Neural progenitor cell (in vitro differentiated cells): ENCODE data around the gene ACBD6. TPM values are rescaled to one million over a fixed set of nuclear protein-coding genes. Genes with fewer than 3 reads are reported as not detected.

ENCODE experiments used
- DNase-seq: peaks from one replicate; pipeline ENCODE4 v3.0.0-alpha.2; 2016; ENCODE audit warnings: low spot score
- H2AFZ ChIP-seq: fragments of 200-600 bp; sonication (generic); replicated peaks from 2 replicates; pipeline ENCODE4 v1.6.1; 2016; ENCODE audit warnings: antibody characterized with exemption
- H3F3A ChIP-seq: fragments of 200-600 bp; sonication (generic); 2 replicates; pipeline ENCODE4 v1.6.1; 2016; ENCODE audit warnings: antibody characterized with exemption, low read depth
- H3K27ac ChIP-seq: fragments of 200-600 bp; sonication (generic); 2 replicates; pipeline ENCODE4 v1.5.1; 2016; ENCODE audit warnings: mild to moderate bottlenecking
- H3K27me3 ChIP-seq: fragments of 200-600 bp; sonication (generic); 2 replicates; pipeline ENCODE4 v1.6.1; 2016; ENCODE audit warnings: mild to moderate bottlenecking, moderate library complexity
- H3K36me3 ChIP-seq: fragments of 200-600 bp; sonication (generic); 2 replicates; pipeline ENCODE4 v1.5.1; 2016
- H3K4me1 ChIP-seq: fragments of 200-600 bp; sonication (generic); 2 replicates; pipeline ENCODE4 v1.6.1; 2016; ENCODE audit warnings: mixed run types
- H3K4me2 ChIP-seq: fragments of 200-600 bp; sonication (generic); 2 replicates; pipeline ENCODE4 v1.6.1; 2016
- H3K4me3 ChIP-seq: fragments of 200-600 bp; sonication (generic); 2 replicates; pipeline ENCODE4 v1.5.1; 2016
- H3K79me2 ChIP-seq: fragments of 200-600 bp; sonication (generic); 2 replicates; pipeline ENCODE4 v1.6.1; 2016; ENCODE audit warnings: low read depth
- H3K9ac ChIP-seq: fragments of 200-600 bp; sonication (generic); 2 replicates; pipeline ENCODE4 v1.6.1; 2016
- H3K9me3 ChIP-seq: fragments of 200-600 bp; sonication (generic); 2 replicates; pipeline ENCODE4 v1.5.1; 2016; ENCODE audit warnings: low read depth
- H4K20me1 ChIP-seq: fragments of 200-600 bp; sonication (generic); 2 replicates; pipeline ENCODE4 v1.6.1; 2016; ENCODE audit warnings: low read depth
- H3K27ac Mint-ChIP-seq: 3 replicates; pipeline ENCODE4 v1.8.0; 2021; ENCODE audit warnings: mixed read lengths
- H3K27me3 Mint-ChIP-seq: 2 replicates; pipeline ENCODE4 v1.8.0; 2022; ENCODE audit warnings: low read depth, mild to moderate bottlenecking, inconsistent platforms, moderate library complexity, mixed read lengths; ENCODE audit not compliant: insufficient read depth
- H3K36me3 Mint-ChIP-seq: 3 replicates; pipeline ENCODE4 v1.8.0; 2021; ENCODE audit warnings: mixed read lengths
- H3K4me1 Mint-ChIP-seq: 3 replicates; pipeline ENCODE4 v1.8.0; 2021; ENCODE audit warnings: mixed read lengths
- H3K4me3 Mint-ChIP-seq: 3 replicates; pipeline ENCODE4 v1.8.0; 2021; ENCODE audit warnings: mild to moderate bottlenecking, moderate library complexity, mixed read lengths
- H3K9me3 Mint-ChIP-seq: 3 replicates; pipeline ENCODE4 v1.8.0; 2020; ENCODE audit warnings: mixed read lengths
- EZH2 ChIP-seq: fragments of 200-600 bp; sonication (generic); IDR thresholded peaks from 2 replicates; pipeline ENCODE4 v1.6.1; 2017; ENCODE audit warnings: antibody characterized with exemption, mild to moderate bottlenecking, moderate library complexity
- EZH2phosphoT487 ChIP-seq: fragments of 200-600 bp; sonication (generic); IDR thresholded peaks from 2 replicates; pipeline ENCODE4 v1.6.1; 2017; ENCODE audit warnings: antibody characterized with exemption
- total RNA-seq: library from RNA; depleted of rRNA; stranded (reverse); fragments of >200 nt; gene quantifications from 2 replicates; pipeline ENCODE4 v1.2.3, GENCODE V29; 2015; ENCODE audit warnings: low replicate concordance
- TF ChIP-seq, protein P1 (sequence below): fragments of 200-600 bp; sonication (generic); IDR thresholded peaks from 2 replicates; pipeline ENCODE4 v1.5.1; 2017; ENCODE audit warnings: antibody characterized with exemption, mild to moderate bottlenecking

ACBD6 gene
- total RNA-seq, 1 donor from 2014 or later = 36.8 TPM

DNA sequence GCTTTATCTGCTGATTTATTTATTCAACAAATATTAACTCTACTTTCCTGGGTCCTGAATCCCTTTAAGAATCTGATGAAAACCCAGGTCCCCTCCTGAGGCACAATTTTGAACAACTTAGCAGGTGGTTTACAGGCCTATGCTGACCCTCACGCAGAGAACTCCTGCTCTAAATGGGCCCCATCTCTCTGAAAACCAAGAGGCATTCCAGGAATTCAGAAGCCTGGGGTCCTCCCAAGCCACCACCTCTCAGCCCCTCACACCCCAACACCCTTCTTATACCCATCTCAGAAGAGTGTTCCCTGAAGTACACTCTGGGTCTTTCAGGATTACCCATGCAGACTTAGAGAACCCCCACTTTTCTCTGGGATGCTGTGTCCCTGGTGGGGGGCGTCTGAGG lies 237.8 kb downstream of the ACBD6 start:
- DNase-seq = no peak
- H3K4me2 ChIP-seq = peak overlapping the region; percentile 11
- no peaks in the 10 kb centered on the region for H3K9me3 ChIP-seq
- Mint-ChIP-seq H3K4me1 (peaks cover 31% of the 10 kb centered on the region), H3K9me3 (no peaks in the 10 kb centered on the region), H3K27ac (no peak overlapping the region), H3K27me3 (peaks cover 3% of the 10 kb centered on the region), H3K36me3 (peaks cover 1% of the 10 kb centered on the region), H3K4me3 (no peak overlapping the region)
- no peaks in the 10 kb centered on the region for H3K36me3 ChIP-seq
- H3K4me1 ChIP-seq = peaks cover 42% of the 10 kb centered on the region
- H4K20me1 ChIP-seq = peaks cover 2% of the 10 kb centered on the region
- no peak overlapping the region for H3K9ac ChIP-seq
- no peaks in the 10 kb centered on the region for H3K27me3 ChIP-seq
- TF ChIP-seq EZH2 (no peak), EZH2phosphoT487 (no peak)
- TF ChIP-seq, protein P1, sequence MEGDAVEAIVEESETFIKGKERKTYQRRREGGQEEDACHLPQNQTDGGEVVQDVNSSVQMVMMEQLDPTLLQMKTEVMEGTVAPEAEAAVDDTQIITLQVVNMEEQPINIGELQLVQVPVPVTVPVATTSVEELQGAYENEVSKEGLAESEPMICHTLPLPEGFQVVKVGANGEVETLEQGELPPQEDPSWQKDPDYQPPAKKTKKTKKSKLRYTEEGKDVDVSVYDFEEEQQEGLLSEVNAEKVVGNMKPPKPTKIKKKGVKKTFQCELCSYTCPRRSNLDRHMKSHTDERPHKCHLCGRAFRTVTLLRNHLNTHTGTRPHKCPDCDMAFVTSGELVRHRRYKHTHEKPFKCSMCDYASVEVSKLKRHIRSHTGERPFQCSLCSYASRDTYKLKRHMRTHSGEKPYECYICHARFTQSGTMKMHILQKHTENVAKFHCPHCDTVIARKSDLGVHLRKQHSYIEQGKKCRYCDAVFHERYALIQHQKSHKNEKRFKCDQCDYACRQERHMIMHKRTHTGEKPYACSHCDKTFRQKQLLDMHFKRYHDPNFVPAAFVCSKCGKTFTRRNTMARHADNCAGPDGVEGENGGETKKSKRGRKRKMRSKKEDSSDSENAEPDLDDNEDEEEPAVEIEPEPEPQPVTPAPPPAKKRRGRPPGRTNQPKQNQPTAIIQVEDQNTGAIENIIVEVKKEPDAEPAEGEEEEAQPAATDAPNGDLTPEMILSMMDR = no peak
- H3K27ac ChIP-seq = no peak overlapping the region
- no peaks in the 10 kb centered on the region for H3K79me2 ChIP-seq
- H3F3A ChIP-seq = peaks cover 20% of the 10 kb centered on the region
- H3K4me3 ChIP-seq = no peak overlapping the region
- no peak overlapping the region for H2AFZ ChIP-seq

DNA sequence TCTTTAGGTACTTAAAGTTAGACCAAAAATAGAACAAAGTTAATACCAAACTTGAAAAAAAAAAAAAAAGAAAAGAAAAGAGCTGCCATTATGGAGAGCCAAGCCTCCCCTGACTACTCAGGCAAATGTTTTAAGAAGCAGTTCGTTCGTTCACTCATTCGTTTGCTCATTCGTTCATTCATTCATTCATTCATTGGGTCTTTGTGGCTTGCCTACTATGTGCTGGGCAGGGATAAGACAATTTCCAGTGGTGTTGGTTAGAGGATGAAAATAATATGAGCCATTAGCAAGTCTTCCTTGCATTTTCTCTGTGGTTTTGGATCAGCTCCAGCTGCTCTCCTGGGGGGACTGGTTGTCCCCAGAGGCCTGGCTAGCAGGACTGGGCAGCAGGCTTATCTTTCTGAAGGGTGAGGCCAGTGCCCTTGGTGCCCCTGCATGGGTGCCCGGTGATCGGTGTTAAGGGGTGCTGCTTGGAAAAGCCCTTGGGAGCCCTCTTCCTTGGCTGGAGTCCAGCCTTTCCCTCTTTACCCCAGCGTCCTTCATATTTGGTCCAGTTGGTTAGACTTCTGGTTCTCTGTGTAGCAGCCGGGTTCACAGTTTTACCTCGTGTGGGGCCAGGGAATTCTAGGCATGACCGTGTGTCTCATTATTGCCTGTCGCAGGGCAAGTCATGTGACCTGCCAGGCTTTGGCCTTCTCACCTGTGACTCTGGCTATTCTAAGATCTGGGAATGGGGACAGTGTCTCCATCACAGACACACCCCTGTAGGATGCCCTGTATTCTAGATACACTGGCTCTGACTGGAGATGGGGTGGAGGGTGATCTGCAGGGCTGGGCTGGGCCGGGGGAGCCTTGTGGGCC lies 239.5 kb downstream of the ACBD6 start:
- no peaks in the 10 kb centered on the region for H3K9me3 Mint-ChIP-seq
- no peak for DNase-seq
- TF ChIP-seq EZH2 (no peak), EZH2phosphoT487 (no peak)
- TF ChIP-seq, protein P1 = no peak

DNA sequence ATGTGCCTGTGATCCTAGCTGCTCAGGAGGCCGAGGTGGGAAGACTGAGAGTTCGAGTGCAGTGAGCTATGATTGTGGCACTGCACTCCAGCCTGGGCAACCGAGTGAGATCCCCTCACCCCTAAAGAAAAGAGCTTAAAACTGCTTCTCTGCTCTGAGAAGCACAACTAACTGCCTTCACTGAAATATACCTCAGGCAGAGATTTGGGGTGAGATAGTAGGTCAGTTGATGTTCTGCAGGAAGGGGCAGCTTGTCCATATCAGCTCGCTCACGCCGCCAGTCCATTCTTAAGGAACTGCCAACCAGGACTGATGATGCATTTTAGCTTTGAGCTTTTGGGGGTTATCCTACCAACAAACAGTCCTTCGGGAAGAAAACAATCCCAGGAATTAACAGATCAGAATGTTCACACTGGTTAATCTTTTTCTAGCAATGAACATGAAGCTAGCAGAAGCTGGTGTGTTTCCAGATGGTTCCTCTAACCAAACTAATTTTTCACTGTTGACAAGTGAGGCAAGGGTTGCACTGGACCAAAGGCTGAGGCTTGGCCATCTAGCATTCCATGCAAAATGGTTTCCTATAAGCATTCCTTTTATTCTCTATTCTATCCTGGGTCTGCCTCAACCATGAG lies 240.7 kb downstream of the ACBD6 start:
- H3K27me3 Mint-ChIP-seq = peaks cover 8% of the 10 kb centered on the region
- peaks cover 20% of the 10 kb centered on the region for H3K4me1 ChIP-seq
- H3K4me3 ChIP-seq = no peak overlapping the region
- no peak overlapping the region for H3K27ac Mint-ChIP-seq
- H3K4me3 Mint-ChIP-seq = no peak overlapping the region
- H3F3A ChIP-seq = no peaks in the 10 kb centered on the region
- H4K20me1 ChIP-seq = no peaks in the 10 kb centered on the region
- no peak overlapping the region for H3K27ac ChIP-seq
- no peaks in the 10 kb centered on the region for H3K9me3 ChIP-seq
- H3K36me3 Mint-ChIP-seq = no peaks in the 10 kb centered on the region
- H2AFZ ChIP-seq = no peak overlapping the region
- no peak overlapping the region for H3K9ac ChIP-seq
- peaks cover 9% of the 10 kb centered on the region for H3K4me1 Mint-ChIP-seq
- H3K27me3 ChIP-seq = no peaks in the 10 kb centered on the region
- TF ChIP-seq EZH2 (no peak), EZH2phosphoT487 (no peak)
- TF ChIP-seq, protein P1 = no peak
- no peak for DNase-seq
- H3K4me2 ChIP-seq = no peak overlapping the region
- no peaks in the 10 kb centered on the region for H3K36me3 ChIP-seq
- no peaks in the 10 kb centered on the region for H3K79me2 ChIP-seq
- no peaks in the 10 kb centered on the region for H3K9me3 Mint-ChIP-seq

More for the DNA sequence above, 239.5 kb downstream of the ACBD6 start:
- H3K27ac ChIP-seq = no peak overlapping the region
- H3K36me3 ChIP-seq = no peaks in the 10 kb centered on the region
- H3K4me1 ChIP-seq = peaks cover 25% of the 10 kb centered on the region
- no peak overlapping the region for H3K4me3 Mint-ChIP-seq
- H3K4me2 ChIP-seq = no peak overlapping the region
- H3K4me3 ChIP-seq = no peak overlapping the region
- H3K27ac Mint-ChIP-seq = no peak overlapping the region
- no peak overlapping the region for H2AFZ ChIP-seq
- H3K9me3 ChIP-seq = no peaks in the 10 kb centered on the region
- no peaks in the 10 kb centered on the region for H4K20me1 ChIP-seq
- H3K27me3 ChIP-seq = no peaks in the 10 kb centered on the region
- peaks cover 2% of the 10 kb centered on the region for H3F3A ChIP-seq
- H3K4me1 Mint-ChIP-seq = peaks cover 15% of the 10 kb centered on the region
- peaks cover 1% of the 10 kb centered on the region for H3K36me3 Mint-ChIP-seq
- H3K27me3 Mint-ChIP-seq = peaks cover 8% of the 10 kb centered on the region
- H3K9ac ChIP-seq = no peak overlapping the region
- H3K79me2 ChIP-seq = no peaks in the 10 kb centered on the region
